NB4 (cell line): ENCODE measurements around the gene RAD51B.

Experiments used
- POLR2A ChIP-seq: IDR thresholded peaks from 2 replicates; pipeline ENCODE4 v1.6.1; 2011; ENCODE audit warnings: mild to moderate bottlenecking; ENCODE audit not compliant: insufficient read length; ENCODE audit errors: extremely low read depth
- TF ChIP-seq, protein P1 (sequence below): IDR thresholded peaks from one replicate; pipeline ENCODE4 v1.5.1; 2012; ENCODE audit warnings: low read depth, low read length

DNA sequence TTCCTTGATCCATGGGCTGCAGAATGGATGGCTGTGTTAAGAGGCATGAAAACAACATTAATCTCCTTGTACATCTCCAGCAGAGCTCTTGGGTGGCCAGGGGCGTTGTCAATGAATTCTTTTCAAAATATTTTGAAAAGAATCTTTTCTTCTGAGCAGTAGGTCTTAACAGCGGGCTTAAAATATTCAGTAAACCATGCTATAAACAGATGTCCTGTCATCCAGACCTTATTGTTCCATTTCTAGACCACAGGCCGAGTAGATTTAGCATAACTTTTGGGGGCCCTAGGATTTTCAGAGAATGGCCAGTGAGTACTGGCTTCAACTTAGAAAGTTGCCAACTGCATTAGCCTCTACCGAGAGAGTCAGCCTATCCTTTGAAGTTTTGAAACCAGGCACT, 130.2 kb downstream of the RAD51B start:
- TF ChIP-seq, protein P1, sequence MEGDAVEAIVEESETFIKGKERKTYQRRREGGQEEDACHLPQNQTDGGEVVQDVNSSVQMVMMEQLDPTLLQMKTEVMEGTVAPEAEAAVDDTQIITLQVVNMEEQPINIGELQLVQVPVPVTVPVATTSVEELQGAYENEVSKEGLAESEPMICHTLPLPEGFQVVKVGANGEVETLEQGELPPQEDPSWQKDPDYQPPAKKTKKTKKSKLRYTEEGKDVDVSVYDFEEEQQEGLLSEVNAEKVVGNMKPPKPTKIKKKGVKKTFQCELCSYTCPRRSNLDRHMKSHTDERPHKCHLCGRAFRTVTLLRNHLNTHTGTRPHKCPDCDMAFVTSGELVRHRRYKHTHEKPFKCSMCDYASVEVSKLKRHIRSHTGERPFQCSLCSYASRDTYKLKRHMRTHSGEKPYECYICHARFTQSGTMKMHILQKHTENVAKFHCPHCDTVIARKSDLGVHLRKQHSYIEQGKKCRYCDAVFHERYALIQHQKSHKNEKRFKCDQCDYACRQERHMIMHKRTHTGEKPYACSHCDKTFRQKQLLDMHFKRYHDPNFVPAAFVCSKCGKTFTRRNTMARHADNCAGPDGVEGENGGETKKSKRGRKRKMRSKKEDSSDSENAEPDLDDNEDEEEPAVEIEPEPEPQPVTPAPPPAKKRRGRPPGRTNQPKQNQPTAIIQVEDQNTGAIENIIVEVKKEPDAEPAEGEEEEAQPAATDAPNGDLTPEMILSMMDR = no peak
- no peak for TF ChIP-seq POLR2A
